HepG2 (cell line): ENCODE data around the gene GDAP1L1. TPM values are rescaled to one million over a fixed set of nuclear protein-coding genes. Genes with fewer than 3 reads are reported as not detected.

ENCODE experiments used
- BCL6 ChIP-seq: IDR thresholded peaks from 2 replicates; pipeline ENCODE4 v1.6.1; 2016; ENCODE audit warnings: missing genetic modification reagents, missing compliant biosample characterization
- DNMT1 ChIP-seq: sonication (generic); formaldehyde crosslinking; IDR thresholded peaks from 2 replicates; pipeline ENCODE4 v1.5.1; 2020; ENCODE audit warnings: mild to moderate bottlenecking, missing genetic modification reagents
- EP300 ChIP-seq, 3 experiments: sonication (generic) in 1 of 3; formaldehyde crosslinking in 1 of 3; IDR thresholded peaks; 2 replicates each; pipeline versions ENCODE4 v1.5.1 to v1.6.1; 2011 to 2020; ENCODE audit warnings: low read depth in 2 of 3, low read length in 2 of 3, borderline replicate concordance in 1 of 3, improper control_type of control experiment in 1 of 3, mild to moderate bottlenecking in 1 of 3, missing genetic modification reagents in 1 of 3, moderate library complexity in 1 of 3
- ETV6 ChIP-seq: sonication (generic); formaldehyde crosslinking; conservative IDR thresholded peaks from 2 replicates; pipeline ENCODE4 v1.4.0; 2020; ENCODE audit warnings: missing genetic modification reagents
- GRHL1 ChIP-seq: sonication (generic); formaldehyde crosslinking; conservative IDR thresholded peaks from 2 replicates; pipeline ENCODE4 v1.8.0; 2022; ENCODE audit warnings: missing genetic modification reagents
- HNRNPL ChIP-seq: fragments of 200-400 bp; formaldehyde crosslinking; IDR thresholded peaks from 2 replicates; pipeline ENCODE4 v1.6.1; 2017; ENCODE audit warnings: mild to moderate bottlenecking, low read depth, low read length
- MXD1 ChIP-seq: sonication (generic); formaldehyde crosslinking; IDR thresholded peaks from 2 replicates; pipeline ENCODE4 v1.4.0; 2020; ENCODE audit warnings: mild to moderate bottlenecking, missing genetic modification reagents
- NFKB2 ChIP-seq: sonication (generic); formaldehyde crosslinking; IDR thresholded peaks from 2 replicates; pipeline ENCODE4 v1.4.0; 2020; ENCODE audit warnings: missing genetic modification reagents, borderline replicate concordance
- NPAS2 ChIP-seq: sonication (generic); formaldehyde crosslinking; IDR thresholded peaks from 2 replicates; pipeline ENCODE4 v1.8.0; 2022; ENCODE audit warnings: mild to moderate bottlenecking, missing genetic modification reagents, borderline replicate concordance
- NR1H2 ChIP-seq: sonication (generic); formaldehyde crosslinking; IDR thresholded peaks from 2 replicates; pipeline ENCODE4 v1.8.1; 2022; ENCODE audit warnings: low read depth, missing genetic modification reagents, borderline replicate concordance
- REXO4 ChIP-seq: sonication (generic); formaldehyde crosslinking; IDR thresholded peaks from 2 replicates; pipeline ENCODE4 v1.8.0; 2022; ENCODE audit warnings: missing genetic modification reagents, mild to moderate bottlenecking, borderline replicate concordance
- RORA ChIP-seq: sonication (generic); formaldehyde crosslinking; IDR thresholded peaks from 2 replicates; pipeline ENCODE4 v1.5.0; 2020; ENCODE audit warnings: mild to moderate bottlenecking, missing genetic modification reagents, moderate library complexity
- ZBTB33 ChIP-seq: sonication (generic); formaldehyde crosslinking; IDR thresholded peaks from 2 replicates; pipeline ENCODE4 v1.4.0; 2020; ENCODE audit warnings: missing genetic modification reagents
- ZNF142 ChIP-seq: sonication (generic); formaldehyde crosslinking; IDR thresholded peaks from 2 replicates; pipeline ENCODE4 v1.4.0; 2020; ENCODE audit warnings: missing genetic modification reagents
- ZNF335 ChIP-seq: sonication (generic); formaldehyde crosslinking; IDR thresholded peaks from 2 replicates; pipeline ENCODE4 v1.4.0; 2020; ENCODE audit warnings: missing genetic modification reagents
- ZNF441 ChIP-seq: sonication (generic); formaldehyde crosslinking; IDR thresholded peaks from 2 replicates; pipeline ENCODE4 v1.7.0; 2021; ENCODE audit warnings: missing genetic modification reagents, borderline replicate concordance
- ZNF660 ChIP-seq: sonication (generic); formaldehyde crosslinking; IDR thresholded peaks from 2 replicates; pipeline ENCODE4 v1.5.1; 2020; ENCODE audit warnings: mild to moderate bottlenecking, low read depth, missing genetic modification reagents, borderline replicate concordance
- ZNF850 ChIP-seq: sonication (generic); formaldehyde crosslinking; conservative IDR thresholded peaks from 2 replicates; pipeline ENCODE4 v1.9.0; 2021; ENCODE audit warnings: mild to moderate bottlenecking, missing genetic modification reagents
- polyA plus RNA-seq, 8 experiments: library from polyadenylated mRNA; depleted of rRNA in 3 of 8; stranded (reverse) in 7 of 8; unstranded in 1 of 8; fragments of >200 nt; fragmentation: Illumina TruSeq in 4 of 8; extraction: Trizol in 4 of 8; gene quantifications; 2 replicates each; pipeline versions ENCODE4 v1.2.1 to v1.2.3, GENCODE V29; 2011 to 2016; ENCODE audit warnings: low read depth in 4 of 8, missing spikeins in 1 of 8, mixed read lengths in 1 of 8; ENCODE audit not compliant: insufficient read depth in 1 of 8
- total RNA-seq, 5 experiments: library from RNA; depleted of rRNA; stranded (reverse); fragments of >200 nt; fragmentation: Illumina TruSeq; extraction: Trizol; gene quantifications; 2 replicates each; pipeline ENCODE4 v1.2.3, GENCODE V29; 2016; ENCODE audit warnings: low read depth in 1 of 5

Gene GDAP1L1
- total and polyA plus RNA-seq, 2 of the 13 experiments (the other 11 are each of a cell fraction or from before 2014, with no cell fraction given) = 0.04 TPM; not detected in 1

GRCh38 chr20:44287272-44288097 is 40.4 kb downstream of the GDAP1L1 start (continued):
- no peak for TF ChIP-seq ZNF142 (CRISPR knock-in tag)
- no peak for TF ChIP-seq MXD1 (CRISPR knock-in tag)
- no peak for TF ChIP-seq ZNF660 (CRISPR knock-in tag)
- TF ChIP-seq REXO4 (CRISPR knock-in tag) = no peak
- peak; percentile 54; the same call in 1 of the 2 replicates for TF ChIP-seq ZNF441 (CRISPR knock-in tag)
- TF ChIP-seq DNMT1 = no peak
- no peak for TF ChIP-seq GRHL1 (CRISPR knock-in tag)
- TF ChIP-seq ETV6 (CRISPR knock-in tag) = no peak
- TF ChIP-seq NPAS2 = no peak
- 0 out of 4 replicates have a peak, but pooled peaks of 1 of the 2 experiments have one; percentile 18 for TF ChIP-seq EP300 (IDR thresholded peaks at IDR 0.05; ENCODE audit: low read depth in 2 of 2, low read length in 2 of 2)
- TF ChIP-seq EP300 (CRISPR knock-in tag; IDR thresholded peaks at IDR 0.05; ENCODE audit: borderline replicate concordance) = no peak
- no peak for TF ChIP-seq ZNF850 (CRISPR knock-in tag)
- TF ChIP-seq HNRNPL = no peak
- no peak for TF ChIP-seq ZNF335 (CRISPR knock-in tag)
- no peak for TF ChIP-seq NFKB2 (CRISPR knock-in tag)
- no peak for TF ChIP-seq NR1H2 (CRISPR knock-in tag)
- TF ChIP-seq ZBTB33 = no peak
- TF ChIP-seq RORA = no peak
- TF ChIP-seq BCL6 (CRISPR knock-in tag) = 0 out of 2 replicates have a peak, but pooled peaks have one; percentile 8
